Sciatic nerve (tissue), 2 donors: ENCODE data around the gene RIMBP2. TPM values are rescaled to one million over a fixed set of nuclear protein-coding genes. Genes with fewer than 3 reads are reported as not detected.

Experiments used
- ATAC-seq: fragments of 200-7000 bp; cut with Tn5 transposase; one replicate; pipeline ENCODE4 v1.9.1; 2020; ENCODE audit warnings: mild to moderate bottlenecking, moderate library complexity
- DNase-seq: peaks from one replicate; pipeline ENCODE4 v3.0.0-alpha.2; 2020; ENCODE audit warnings: low spot score
- intact Hi-C: fragments of 100-400 bp; cut with DNase I; formaldehyde crosslinking; loops from one replicate; pipeline ENCODE4 v1.14.2; 2022
- total RNA-seq: library from RNA; stranded (reverse); fragmentation: NEBNext Ultra II Directional; extraction: Animal tissue kit (Norgen Biotek cat#: 25700); gene quantifications from one replicate; pipeline ENCODE4 v1.2.1, GENCODE V29; 2021
- donor health status: DM: no; HTN: no; CAD: no.
- donor health status: DM: no; HTN: no; CAD: no.

Gene RIMBP2
- total RNA-seq, 1 donor from 2014 or later = 1.6 TPM

GRCh38 chr12:130405332-130405731 lies 310.8 kb downstream of the RIMBP2 start:
- ATAC-seq (no peak), DNase-seq (no peak)
- intact Hi-C loops = no loop called here

- intact Hi-C loops = no loop called here
- ATAC-seq = no peak
- no peak for DNase-seq
Observed at GRCh38 chr12:130401703-130402102, 314.4 kb downstream of the RIMBP2 start.

- ATAC-seq (no peak), DNase-seq (no peak)
- intact Hi-C loops = no loop called here
Observed at GRCh38 chr12:130398100-130398848, 317.8 kb downstream of the RIMBP2 start.

GRCh38 chr12:130396667-130397066 lies 319.4 kb downstream of the RIMBP2 start:
- intact Hi-C loops = no loop called here
- DNase-seq (no peak), ATAC-seq (no peak)

GRCh38 chr12:130394906-130395305 lies 321.2 kb downstream of the RIMBP2 start:
- intact Hi-C loops = no loop called here
- no peak for DNase-seq
- no peak for ATAC-seq

GRCh38 chr12:130391186-130391585 lies 324.9 kb downstream of the RIMBP2 start:
- intact Hi-C loops = no loop called here
- DNase-seq (no peak), ATAC-seq (no peak)

GRCh38 chr12:130385193-130385592 lies 330.9 kb downstream of the RIMBP2 start:
- intact Hi-C loops = no loop called here
- no peak for DNase-seq
- no peak for ATAC-seq

- DNase-seq = no peak
- intact Hi-C loops = no loop called here
- no peak for ATAC-seq
Observed at GRCh38 chr12:130384234-130384633, 331.9 kb downstream of the RIMBP2 start.

- ATAC-seq (no peak), DNase-seq (no peak)
- intact Hi-C loops = no loop called here
Observed at GRCh38 chr12:130382818-130383217, 333.3 kb downstream of the RIMBP2 start.

- no peak for ATAC-seq
- no peak for DNase-seq
Observed at GRCh38 chr12:130375296-130376287, 340.5 kb downstream of the RIMBP2 start.

GRCh38 chr12:130374083-130374482 lies 342.0 kb downstream of the RIMBP2 start:
- ATAC-seq (no peak), DNase-seq (no peak)
- intact Hi-C loops = no loop called here

More at GRCh38 chr12:130375296-130376287, 340.5 kb downstream of the RIMBP2 start:
- intact Hi-C loops = no loop called here

GRCh38 chr12:130372936-130373335 lies 343.2 kb downstream of the RIMBP2 start:
- no peak for ATAC-seq
- intact Hi-C loops = no loop called here
- DNase-seq = no peak

GRCh38 chr12:130371296-130371695 lies 344.8 kb downstream of the RIMBP2 start:
- intact Hi-C loops = no loop called here
- DNase-seq (no peak), ATAC-seq (no peak)

- intact Hi-C loops = no loop called here
- ATAC-seq (no peak), DNase-seq (no peak)
Observed at GRCh38 chr12:130369816-130370215, 346.3 kb downstream of the RIMBP2 start.

- ATAC-seq = no peak
- intact Hi-C loops = no loop called here
- no peak for DNase-seq
Observed at GRCh38 chr12:130367523-130367922, 348.6 kb downstream of the RIMBP2 start.

GRCh38 chr12:130367003-130367402 lies 349.1 kb downstream of the RIMBP2 start:
- DNase-seq = no peak
- no peak for ATAC-seq
- intact Hi-C loops = no loop called here

- ATAC-seq (no peak), DNase-seq (no peak)
- intact Hi-C loops = no loop called here
Observed at GRCh38 chr12:130366159-130366558, 349.9 kb downstream of the RIMBP2 start.

GRCh38 chr12:130364578-130364977 lies 351.5 kb downstream of the RIMBP2 start:
- ATAC-seq (no peak), DNase-seq (no peak)
- intact Hi-C loops = no loop called here

- no peak for DNase-seq
- intact Hi-C loops = no loop called here
- no peak for ATAC-seq
Observed at GRCh38 chr12:130362060-130362459, 354.0 kb downstream of the RIMBP2 start.

- DNase-seq (no peak), ATAC-seq (no peak)
- intact Hi-C loops = no loop called here
Observed at GRCh38 chr12:130357729-130358330, 358.3 kb downstream of the RIMBP2 start.
